Endometrial microvascular endothelial cells (primary cell): ENCODE results near the gene GPR37. TPM values are rescaled to one million over a fixed set of nuclear protein-coding genes. Genes with fewer than 3 reads are reported as not detected.

Experiments used
- in situ Hi-C: cut with HindIII; loops from 2 replicates; pipeline ENCODE4 v1.10.0; 2017; ENCODE audit warnings: low sequenced_read_pairs, low pct_unique_long_range_greater_than_20kb; ENCODE audit errors: inconsistent ontology term
- total RNA-seq: library from RNA; depleted of rRNA; stranded (reverse); fragments of >200 nt; gene quantifications from one replicate; pipeline ENCODE4 v1.2.3, GENCODE V29; 2015; ENCODE audit errors: inconsistent ontology term

GPR37 gene
- 2.8 TPM for total RNA-seq

- in situ Hi-C loops, result no loop called here
These were observed at the start of gene GPR37 for GRCh38 chr7:124765401-124766352. Gene GPR37 (minus strand): TSS chr7:124765792. CDS start chr7:124764976, 816 bp downstream.

GRCh38 chr7:124813994-124814798 lies 48.6 kb upstream of the GPR37 start:
- in situ Hi-C loops, result no loop called here

- in situ Hi-C loops, result no loop called here
These were observed 47.2 kb upstream of the GPR37 start for GRCh38 chr7:124812764-124813163.

- in situ Hi-C loops, result no loop called here
These were observed 45.7 kb upstream of the GPR37 start for GRCh38 chr7:124811341-124811740.

GRCh38 chr7:124810605-124811004 lies 45.0 kb upstream of the GPR37 start:
- in situ Hi-C loops, result no loop called here

- in situ Hi-C loops, result no loop called here
These were observed 42.6 kb upstream of the GPR37 start for GRCh38 chr7:124808206-124808605.

- in situ Hi-C loops, result no loop called here
These were observed 35.8 kb upstream of the GPR37 start for GRCh38 chr7:124801330-124801895.

GRCh38 chr7:124800386-124800785 lies 34.8 kb upstream of the GPR37 start:
- in situ Hi-C loops, result no loop called here

- in situ Hi-C loops, result no loop called here
These were observed 33.9 kb upstream of the GPR37 start for GRCh38 chr7:124799448-124799847.

- in situ Hi-C loops, result no loop called here
These were observed 31.2 kb upstream of the GPR37 start for GRCh38 chr7:124796771-124797170.

- in situ Hi-C loops, result no loop called here
These were observed 27.1 kb upstream of the GPR37 start for GRCh38 chr7:124792696-124793095.

GRCh38 chr7:124792002-124792401 lies 26.4 kb upstream of the GPR37 start:
- in situ Hi-C loops, result no loop called here

- in situ Hi-C loops, result no loop called here
These were observed 25.8 kb upstream of the GPR37 start for GRCh38 chr7:124791426-124791825.

- in situ Hi-C loops, result no loop called here
These were observed 25.1 kb upstream of the GPR37 start for GRCh38 chr7:124790645-124791044.

- in situ Hi-C loops, result no loop called here
These were observed 20.4 kb upstream of the GPR37 start for GRCh38 chr7:124785994-124786393.

- in situ Hi-C loops, result no loop called here
These were observed 19.6 kb upstream of the GPR37 start for GRCh38 chr7:124784879-124785818.

GRCh38 chr7:124783271-124783670 lies 17.7 kb upstream of the GPR37 start:
- in situ Hi-C loops, result no loop called here

GRCh38 chr7:124781907-124782734 lies 16.5 kb upstream of the GPR37 start:
- in situ Hi-C loops, result no loop called here
